Smooth muscle cell (in vitro differentiated cells): ENCODE measurements around the gene TMEM255A. TPM values are rescaled to one million over a fixed set of nuclear protein-coding genes. Genes with fewer than 3 reads are reported as not detected.

Source experiments
- DNase-seq: peaks from one replicate; lab custom pipeline; 2025; ENCODE audit not compliant: unreplicated experiment; lab: John Stamatoyannopoulos, UW
- H2AFZ ChIP-seq: fragments of 200-600 bp; sonication (generic); 2 replicates; pipeline ENCODE4 v1.6.0; 2016; ENCODE audit warnings: antibody characterized with exemption, low read depth, mild to moderate bottlenecking
- H3F3A ChIP-seq: fragments of 200-600 bp; sonication (generic); 2 replicates; pipeline ENCODE4 v1.6.0; 2017; ENCODE audit warnings: antibody characterized with exemption, low read depth
- H3K27ac ChIP-seq: fragments of 200-600 bp; sonication (generic); 2 replicates; pipeline ENCODE4 v1.5.1; 2016; ENCODE audit warnings: low read depth, mild to moderate bottlenecking
- H3K27me3 ChIP-seq: fragments of 200-600 bp; sonication (generic); 2 replicates; pipeline ENCODE4 v1.6.1; 2016; ENCODE audit warnings: low read depth, mild to moderate bottlenecking
- H3K36me3 ChIP-seq: fragments of 200-600 bp; sonication (generic); 2 replicates; pipeline ENCODE4 v1.5.1; 2016; ENCODE audit warnings: low read depth
- H3K4me1 ChIP-seq: fragments of 200-600 bp; sonication (generic); 2 replicates; pipeline ENCODE4 v1.5.1; 2016; ENCODE audit warnings: low read depth
- H3K4me2 ChIP-seq: fragments of 200-600 bp; sonication (generic); 2 replicates; pipeline ENCODE4 v1.6.0; 2016; ENCODE audit warnings: mild to moderate bottlenecking
- H3K4me3 ChIP-seq: fragments of 200-600 bp; sonication (generic); 2 replicates; pipeline ENCODE4 v1.5.1; 2016; ENCODE audit warnings: mild to moderate bottlenecking
- H3K79me2 ChIP-seq: fragments of 200-600 bp; sonication (generic); 2 replicates; pipeline ENCODE4 v1.6.0; 2016; ENCODE audit warnings: low read depth, mild to moderate bottlenecking
- H3K9ac ChIP-seq: fragments of 200-600 bp; sonication (generic); 2 replicates; pipeline ENCODE4 v1.6.0; 2016; ENCODE audit warnings: low read depth
- H3K9me3 ChIP-seq: fragments of 200-600 bp; sonication (generic); replicated peaks from 2 replicates; pipeline ENCODE4 v1.5.1; 2016; ENCODE audit warnings: low read depth
- H4K20me1 ChIP-seq: fragments of 200-600 bp; sonication (generic); 2 replicates; pipeline ENCODE4 v1.6.0; 2016; ENCODE audit warnings: low read depth
- WGBS: methylation state at CpG from one replicate; pipeline ENCODE4 v1.1.7; 2016; ENCODE audit warnings: low lambda C conversion rate; 5-methylcytosine and 5-hydroxymethylcytosine counted together
- polyA plus RNA-seq: library from polyadenylated mRNA; unstranded; fragments of >200 nt; fragmentation: Nextera tagmentation; extraction: Ambion mirVana; gene quantifications from 2 replicates; pipeline ENCODE4 v1.2.1, GENCODE V29; 2016
- total RNA-seq: library from RNA; depleted of rRNA; stranded (reverse); fragments of >200 nt; gene quantifications from 2 replicates; pipeline ENCODE4 v1.2.3, GENCODE V29; 2014
- TF ChIP-seq, protein P1 (sequence below): fragments of 200-600 bp; sonication (generic); IDR thresholded peaks from 2 replicates; pipeline ENCODE4 v1.5.1; 2017; ENCODE audit warnings: borderline replicate concordance, mild to moderate bottlenecking, antibody characterized with exemption; ENCODE audit not compliant: insufficient read depth, poor library complexity, severe bottlenecking

Gene TMEM255A
- total and polyA plus RNA-seq, 2 experiments from 2014 or later, result 0.04 TPM; not detected in 1

DNA sequence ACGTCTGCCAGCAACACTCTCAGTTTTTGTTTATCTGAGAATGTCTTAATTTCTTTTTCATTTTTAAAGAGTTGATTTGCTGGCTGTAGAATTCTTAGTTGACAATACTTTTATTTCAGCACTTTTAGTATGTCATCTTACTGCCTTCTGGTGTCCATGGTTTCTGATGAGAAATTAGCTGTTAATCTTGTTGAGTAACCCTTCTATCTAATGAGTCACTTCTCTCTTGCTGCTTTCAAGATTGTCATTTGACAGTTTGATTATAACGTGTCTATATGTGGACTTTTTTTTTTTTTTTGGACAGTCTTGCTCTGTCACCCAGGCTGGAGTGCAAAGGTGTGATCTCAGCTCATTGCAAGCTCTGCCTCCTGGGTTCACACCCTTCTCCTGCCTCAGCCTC is 24.0 kb upstream of the TMEM255A start:
- Histone ChIP-seq H3K36me3 (no peaks in the 10 kb centered on the region), H3K27me3 (no peaks in the 10 kb centered on the region), H2AFZ (no peak overlapping the region), H3K9me3 (peaks cover 3% of the 10 kb centered on the region), H3K9ac (no peak overlapping the region), H3K4me1 (no peaks in the 10 kb centered on the region), H3F3A (no peaks in the 10 kb centered on the region), H3K27ac (no peak overlapping the region), H3K4me2 (no peak overlapping the region), H3K4me3 (no peak overlapping the region), H3K79me2 (no peaks in the 10 kb centered on the region), H4K20me1 (no peaks in the 10 kb centered on the region)
- TF ChIP-seq, protein P1, sequence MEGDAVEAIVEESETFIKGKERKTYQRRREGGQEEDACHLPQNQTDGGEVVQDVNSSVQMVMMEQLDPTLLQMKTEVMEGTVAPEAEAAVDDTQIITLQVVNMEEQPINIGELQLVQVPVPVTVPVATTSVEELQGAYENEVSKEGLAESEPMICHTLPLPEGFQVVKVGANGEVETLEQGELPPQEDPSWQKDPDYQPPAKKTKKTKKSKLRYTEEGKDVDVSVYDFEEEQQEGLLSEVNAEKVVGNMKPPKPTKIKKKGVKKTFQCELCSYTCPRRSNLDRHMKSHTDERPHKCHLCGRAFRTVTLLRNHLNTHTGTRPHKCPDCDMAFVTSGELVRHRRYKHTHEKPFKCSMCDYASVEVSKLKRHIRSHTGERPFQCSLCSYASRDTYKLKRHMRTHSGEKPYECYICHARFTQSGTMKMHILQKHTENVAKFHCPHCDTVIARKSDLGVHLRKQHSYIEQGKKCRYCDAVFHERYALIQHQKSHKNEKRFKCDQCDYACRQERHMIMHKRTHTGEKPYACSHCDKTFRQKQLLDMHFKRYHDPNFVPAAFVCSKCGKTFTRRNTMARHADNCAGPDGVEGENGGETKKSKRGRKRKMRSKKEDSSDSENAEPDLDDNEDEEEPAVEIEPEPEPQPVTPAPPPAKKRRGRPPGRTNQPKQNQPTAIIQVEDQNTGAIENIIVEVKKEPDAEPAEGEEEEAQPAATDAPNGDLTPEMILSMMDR, result no peak
- no peak for DNase-seq
- 64% methylated on average over 2 of the region's 2 CpGs for WGBS

DNA sequence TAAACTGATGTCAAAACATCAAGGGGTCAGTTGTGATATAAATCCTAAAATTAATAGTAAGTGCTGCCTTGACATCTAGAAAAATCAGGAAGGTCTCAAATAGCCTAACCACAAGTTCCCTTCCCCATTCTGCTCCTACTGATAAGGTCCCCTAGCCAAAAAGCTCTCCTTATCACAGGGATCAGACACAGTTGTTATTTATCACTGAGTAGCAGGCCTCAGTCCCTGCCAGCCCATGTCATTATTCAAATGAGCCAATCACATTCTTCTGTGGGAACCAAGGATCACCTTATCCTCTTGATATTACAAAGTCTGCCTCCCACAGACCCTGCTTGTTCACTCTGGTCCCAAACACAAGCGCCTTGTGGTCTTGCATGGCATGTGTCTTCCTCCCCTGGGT is 23.3 kb upstream of the TMEM255A start:
- H3K36me3 ChIP-seq, result no peaks in the 10 kb centered on the region
- H3K27ac ChIP-seq, result no peak overlapping the region
- H3K4me1 ChIP-seq, result no peaks in the 10 kb centered on the region
- no peak overlapping the region for H3K4me2 ChIP-seq
- no peaks in the 10 kb centered on the region for H3F3A ChIP-seq
- H3K9ac ChIP-seq, result no peak overlapping the region
- H4K20me1 ChIP-seq, result no peaks in the 10 kb centered on the region
- no peaks in the 10 kb centered on the region for H3K27me3 ChIP-seq
- H2AFZ ChIP-seq, result no peak overlapping the region
- DNase-seq, result no peak
- TF ChIP-seq, protein P1, result no peak
- no peak overlapping the region for H3K4me3 ChIP-seq
- H3K79me2 ChIP-seq, result no peaks in the 10 kb centered on the region
- 59% methylated on average over 1 of the region's 1 CpG for WGBS
- peaks cover 3% of the 10 kb centered on the region for H3K9me3 ChIP-seq

DNA sequence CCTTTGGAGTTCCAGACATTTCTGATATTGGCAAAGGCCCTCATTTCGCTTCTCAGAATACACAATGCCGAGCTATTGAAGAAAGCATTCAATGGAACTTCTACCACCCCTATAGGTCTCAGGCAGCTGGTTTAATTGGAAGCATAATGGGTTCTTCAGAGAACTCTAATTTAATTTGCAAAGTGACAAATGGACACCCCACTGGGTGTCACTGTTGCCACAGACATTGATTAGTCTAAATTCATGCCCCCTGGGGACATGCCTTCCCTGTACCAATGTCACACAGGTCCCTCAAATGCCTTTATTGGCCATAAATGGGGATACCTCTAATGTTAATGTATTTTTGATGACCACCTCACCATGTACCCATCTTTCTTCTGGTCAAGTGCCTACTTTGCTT is 22.9 kb upstream of the TMEM255A start:
- Histone ChIP-seq H3K4me3 (no peak overlapping the region), H3K27me3 (no peaks in the 10 kb centered on the region), H2AFZ (no peak overlapping the region), H3F3A (no peaks in the 10 kb centered on the region), H3K27ac (no peak overlapping the region), H3K79me2 (no peaks in the 10 kb centered on the region), H3K4me2 (no peak overlapping the region), H3K9ac (no peak overlapping the region), H3K9me3 (peaks cover 3% of the 10 kb centered on the region), H3K36me3 (no peaks in the 10 kb centered on the region), H3K4me1 (no peaks in the 10 kb centered on the region), H4K20me1 (no peaks in the 10 kb centered on the region)
- TF ChIP-seq, protein P1, result no peak
- no peak for DNase-seq
- 23% methylated on average over 2 of the region's 2 CpGs for WGBS

DNA sequence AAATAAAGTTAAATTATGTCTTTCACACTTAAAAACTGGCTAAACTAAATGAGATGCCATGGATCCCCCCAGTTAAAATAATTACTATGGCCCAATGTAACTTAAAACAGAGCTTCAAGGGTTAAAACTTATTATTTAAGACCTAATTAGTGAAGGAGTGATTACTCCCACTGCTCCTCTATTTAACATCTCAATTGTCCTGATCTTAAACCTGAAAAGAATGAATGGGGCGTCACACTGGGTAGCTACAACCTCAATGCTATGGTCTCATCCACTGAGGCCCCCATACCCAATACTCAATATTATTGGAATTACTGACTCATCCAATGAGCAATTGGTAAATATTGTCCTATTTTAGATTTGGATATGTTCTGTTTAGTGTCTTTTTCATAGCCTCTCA is 21.1 kb upstream of the TMEM255A start:
- Histone ChIP-seq H2AFZ (no peak overlapping the region), H3K36me3 (no peaks in the 10 kb centered on the region)
- WGBS, result 60% methylated on average over 1 of the region's 1 CpG

More for the DNA sequence above, 21.1 kb upstream of the TMEM255A start:
- Histone ChIP-seq H3K27me3 (no peaks in the 10 kb centered on the region), H3K4me2 (no peak overlapping the region), H3K4me1 (no peaks in the 10 kb centered on the region), H3K9me3 (peaks cover 3% of the 10 kb centered on the region), H3K79me2 (no peaks in the 10 kb centered on the region), H3K4me3 (no peak overlapping the region), H3K9ac (no peak overlapping the region), H3F3A (no peaks in the 10 kb centered on the region), H3K27ac (no peak overlapping the region), H4K20me1 (no peaks in the 10 kb centered on the region)
- DNase-seq, result no peak
- TF ChIP-seq, protein P1, result no peak
